ENCODE data around the gene LRPPRC. TPM values are rescaled to one million over a fixed set of nuclear protein-coding genes. Genes with fewer than 3 reads are reported as not detected.

LRPPRC gene
- total and polyA plus RNA-seq, 2 experiments from 2014 or later, result 163 to 200 TPM

DNA sequence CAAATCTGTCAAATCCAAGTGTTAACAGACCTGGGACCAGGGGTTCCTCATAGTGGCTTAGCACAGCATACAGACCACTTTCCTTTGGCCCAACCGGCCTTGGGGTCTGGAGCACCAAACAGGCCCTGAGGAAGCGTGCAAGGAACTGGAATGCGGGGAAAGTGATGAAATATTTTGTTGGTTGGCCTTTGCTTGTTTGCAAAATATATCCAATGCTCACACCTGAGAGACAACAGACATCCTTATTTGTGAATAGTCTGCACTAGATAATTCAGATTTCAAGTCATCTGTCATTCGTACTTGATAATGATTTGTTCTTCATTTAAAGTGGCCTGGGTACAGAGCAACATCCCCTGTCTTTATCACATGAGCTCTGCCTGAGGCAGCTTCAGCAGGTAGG is 113.5 kb downstream of the LRPPRC start (continued):
- TF ChIP-seq, protein P1, sequence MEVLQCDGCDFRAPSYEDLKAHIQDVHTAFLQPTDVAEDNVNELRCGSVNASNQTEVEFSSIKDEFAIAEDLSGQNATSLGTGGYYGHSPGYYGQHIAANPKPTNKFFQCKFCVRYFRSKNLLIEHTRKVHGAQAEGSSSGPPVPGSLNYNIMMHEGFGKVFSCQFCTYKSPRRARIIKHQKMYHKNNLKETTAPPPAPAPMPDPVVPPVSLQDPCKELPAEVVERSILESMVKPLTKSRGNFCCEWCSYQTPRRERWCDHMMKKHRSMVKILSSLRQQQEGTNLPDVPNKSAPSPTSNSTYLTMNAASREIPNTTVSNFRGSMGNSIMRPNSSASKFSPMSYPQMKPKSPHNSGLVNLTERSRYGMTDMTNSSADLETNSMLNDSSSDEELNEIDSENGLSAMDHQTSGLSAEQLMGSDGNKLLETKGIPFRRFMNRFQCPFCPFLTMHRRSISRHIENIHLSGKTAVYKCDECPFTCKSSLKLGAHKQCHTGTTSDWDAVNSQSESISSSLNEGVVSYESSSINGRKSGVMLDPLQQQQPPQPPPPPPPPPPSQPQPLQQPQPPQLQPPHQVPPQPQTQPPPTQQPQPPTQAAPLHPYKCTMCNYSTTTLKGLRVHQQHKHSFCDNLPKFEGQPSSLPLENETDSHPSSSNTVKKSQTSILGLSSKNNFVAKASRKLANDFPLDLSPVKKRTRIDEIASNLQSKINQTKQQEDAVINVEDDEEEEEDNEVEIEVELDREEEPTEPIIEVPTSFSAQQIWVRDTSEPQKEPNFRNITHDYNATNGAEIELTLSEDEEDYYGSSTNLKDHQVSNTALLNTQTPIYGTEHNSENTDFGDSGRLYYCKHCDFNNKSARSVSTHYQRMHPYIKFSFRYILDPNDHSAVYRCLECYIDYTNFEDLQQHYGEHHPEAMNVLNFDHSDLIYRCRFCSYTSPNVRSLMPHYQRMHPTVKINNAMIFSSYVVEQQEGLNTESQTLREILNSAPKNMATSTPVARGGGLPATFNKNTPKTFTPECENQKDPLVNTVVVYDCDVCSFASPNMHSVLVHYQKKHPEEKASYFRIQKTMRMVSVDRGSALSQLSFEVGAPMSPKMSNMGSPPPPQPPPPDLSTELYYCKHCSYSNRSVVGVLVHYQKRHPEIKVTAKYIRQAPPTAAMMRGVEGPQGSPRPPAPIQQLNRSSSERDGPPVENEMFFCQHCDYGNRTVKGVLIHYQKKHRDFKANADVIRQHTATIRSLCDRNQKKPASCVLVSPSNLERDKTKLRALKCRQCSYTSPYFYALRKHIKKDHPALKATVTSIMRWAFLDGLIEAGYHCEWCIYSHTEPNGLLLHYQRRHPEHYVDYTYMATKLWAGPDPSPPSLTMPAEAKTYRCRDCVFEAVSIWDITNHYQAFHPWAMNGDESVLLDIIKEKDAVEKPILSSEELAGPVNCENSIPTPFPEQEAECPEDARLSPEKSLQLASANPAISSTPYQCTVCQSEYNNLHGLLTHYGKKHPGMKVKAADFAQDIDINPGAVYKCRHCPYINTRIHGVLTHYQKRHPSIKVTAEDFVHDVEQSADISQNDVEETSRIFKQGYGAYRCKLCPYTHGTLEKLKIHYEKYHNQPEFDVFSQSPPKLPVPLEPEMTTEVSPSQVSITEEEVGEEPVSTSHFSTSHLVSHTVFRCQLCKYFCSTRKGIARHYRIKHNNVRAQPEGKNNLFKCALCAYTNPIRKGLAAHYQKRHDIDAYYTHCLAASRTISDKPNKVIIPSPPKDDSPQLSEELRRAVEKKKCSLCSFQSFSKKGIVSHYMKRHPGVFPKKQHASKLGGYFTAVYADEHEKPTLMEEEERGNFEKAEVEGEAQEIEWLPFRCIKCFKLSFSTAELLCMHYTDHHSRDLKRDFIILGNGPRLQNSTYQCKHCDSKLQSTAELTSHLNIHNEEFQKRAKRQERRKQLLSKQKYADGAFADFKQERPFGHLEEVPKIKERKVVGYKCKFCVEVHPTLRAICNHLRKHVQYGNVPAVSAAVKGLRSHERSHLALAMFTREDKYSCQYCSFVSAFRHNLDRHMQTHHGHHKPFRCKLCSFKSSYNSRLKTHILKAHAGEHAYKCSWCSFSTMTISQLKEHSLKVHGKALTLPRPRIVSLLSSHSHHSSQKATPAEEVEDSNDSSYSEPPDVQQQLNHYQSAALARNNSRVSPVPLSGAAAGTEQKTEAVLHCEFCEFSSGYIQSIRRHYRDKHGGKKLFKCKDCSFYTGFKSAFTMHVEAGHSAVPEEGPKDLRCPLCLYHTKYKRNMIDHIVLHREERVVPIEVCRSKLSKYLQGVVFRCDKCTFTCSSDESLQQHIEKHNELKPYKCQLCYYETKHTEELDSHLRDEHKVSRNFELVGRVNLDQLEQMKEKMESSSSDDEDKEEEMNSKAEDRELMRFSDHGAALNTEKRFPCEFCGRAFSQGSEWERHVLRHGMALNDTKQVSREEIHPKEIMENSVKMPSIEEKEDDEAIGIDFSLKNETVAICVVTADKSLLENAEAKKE (CRISPR knock-in tag; IDR thresholded peaks at IDR 0.05), result no peak
- TF ChIP-seq POLR2AphosphoS5 (IDR thresholded peaks at IDR 0.05; ENCODE audit: low read depth) (no peak), CTCF (conservative IDR thresholded peaks at IDR 0.05; ENCODE audit: low read depth in 2 of 2) (no peak), ZNF114 (CRISPR knock-in tag; IDR thresholded peaks at IDR 0.05) (no peak), JUNB (IDR thresholded peaks at IDR 0.05; ENCODE audit: unreplicated experiment) (no peak), EZH2 (IDR thresholded peaks at IDR 0.05; ENCODE audit: low read depth, unreplicated experiment) (no peak)

GRCh38 chr2:43880952-43881351 is 114.8 kb downstream of the LRPPRC start:
- Histone ChIP-seq H4K20me1 (replicated peaks; ENCODE audit: insufficient read depth) (no peaks in the 10 kb centered on the region), H3K36me3 (ENCODE audit: insufficient read depth) (no peaks in the 10 kb centered on the region), H2AFZ (no peak overlapping the region), H3F3A (replicated peaks; ENCODE audit: low read depth) (0 out of 2 replicates have a peak, but pooled peaks cover 6% of the 10 kb centered on the region), H3K27me3 (ENCODE audit: insufficient read depth) (no peaks in the 10 kb centered on the region), H3K4me2 (no peak overlapping the region), H3K4me3 (no peak overlapping the region), H3K79me2 (replicated peaks; ENCODE audit: insufficient read depth) (no peaks in the 10 kb centered on the region), H3K9me2 (ENCODE audit: insufficient read depth) (no peaks in the 10 kb centered on the region), H3K4me1 (ENCODE audit: insufficient read depth) (peaks cover 5% of the 10 kb centered on the region; the same call in 1 of the 2 replicates), H3K27ac (ENCODE audit: low read depth) (no peak overlapping the region)
- DNase-seq (ENCODE audit: low spot score) (no peak), ATAC-seq (no peak)
- Mint-ChIP-seq H3K9me3 (no peaks in the 10 kb centered on the region), H3K36me3 (ENCODE audit: low read depth) (no peaks in the 10 kb centered on the region; the same call in 2 of the 3 replicates), H3K27ac (no peak overlapping the region), H3K4me1 (peaks cover 5% of the 10 kb centered on the region; the same call in 1 of the 3 replicates), H3K27me3 (ENCODE audit: insufficient read depth, low read depth, poor library complexity) (peaks cover 6% of the 10 kb centered on the region), H3K4me3 (no peak overlapping the region)
- TF ChIP-seq EZH2 (IDR thresholded peaks at IDR 0.05; ENCODE audit: low read depth, unreplicated experiment), result no peak
- TF ChIP-seq EZH2phosphoT487 (IDR thresholded peaks at IDR 0.05; ENCODE audit: unreplicated experiment), result no peak
- TF ChIP-seq CTCF (conservative IDR thresholded peaks at IDR 0.05; ENCODE audit: low read depth in 2 of 2), result no peak
- TF ChIP-seq ETS1 (IDR thresholded peaks at IDR 0.05), result no peak
- TF ChIP-seq NANOG (IDR thresholded peaks at IDR 0.05; ENCODE audit: borderline replicate concordance), result no peak
- TF ChIP-seq POLR2AphosphoS5 (IDR thresholded peaks at IDR 0.05; ENCODE audit: low read depth), result no peak
- no peak for TF ChIP-seq STAT1 (IDR thresholded peaks at IDR 0.05; ENCODE audit: unreplicated experiment)
